B cell (primary cell): ENCODE measurements around the gene MINDY4B.

Experiments
- EZH2 ChIP-seq: IDR thresholded peaks from 2 replicates; pipeline ENCODE4 v1.6.1; 2012; ENCODE audit warnings: borderline replicate concordance, low read depth, mild to moderate bottlenecking, moderate library complexity, low read length; ENCODE audit not compliant: insufficient read depth, poor library complexity, severe bottlenecking
- TF ChIP-seq, protein P1 (sequence below): fragments of 200-600 bp; IDR thresholded peaks from one replicate; pipeline ENCODE4 v1.8.0; 2022; ENCODE audit warnings: antibody characterized with exemption, mild to moderate bottlenecking

DNA sequence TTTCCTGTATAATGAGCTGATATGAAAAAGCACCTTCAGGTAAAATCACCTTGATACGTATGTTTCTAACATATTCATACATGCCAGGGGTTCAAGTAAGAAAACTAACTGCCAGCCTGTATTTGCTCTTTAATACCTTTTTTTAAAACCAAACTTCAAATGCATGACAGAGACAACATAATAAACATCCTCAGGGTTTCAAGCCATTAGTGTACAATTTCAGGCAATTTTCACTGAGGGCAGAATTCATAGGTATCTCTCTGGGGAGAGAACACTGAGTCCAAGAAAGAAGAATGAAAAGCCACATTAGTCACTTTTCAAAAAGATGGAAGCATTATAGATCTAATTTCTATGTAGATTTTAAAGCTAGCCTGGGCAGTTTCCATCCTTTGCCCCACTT, 26.9 kb downstream of the MINDY4B start:
- TF ChIP-seq, protein P1, sequence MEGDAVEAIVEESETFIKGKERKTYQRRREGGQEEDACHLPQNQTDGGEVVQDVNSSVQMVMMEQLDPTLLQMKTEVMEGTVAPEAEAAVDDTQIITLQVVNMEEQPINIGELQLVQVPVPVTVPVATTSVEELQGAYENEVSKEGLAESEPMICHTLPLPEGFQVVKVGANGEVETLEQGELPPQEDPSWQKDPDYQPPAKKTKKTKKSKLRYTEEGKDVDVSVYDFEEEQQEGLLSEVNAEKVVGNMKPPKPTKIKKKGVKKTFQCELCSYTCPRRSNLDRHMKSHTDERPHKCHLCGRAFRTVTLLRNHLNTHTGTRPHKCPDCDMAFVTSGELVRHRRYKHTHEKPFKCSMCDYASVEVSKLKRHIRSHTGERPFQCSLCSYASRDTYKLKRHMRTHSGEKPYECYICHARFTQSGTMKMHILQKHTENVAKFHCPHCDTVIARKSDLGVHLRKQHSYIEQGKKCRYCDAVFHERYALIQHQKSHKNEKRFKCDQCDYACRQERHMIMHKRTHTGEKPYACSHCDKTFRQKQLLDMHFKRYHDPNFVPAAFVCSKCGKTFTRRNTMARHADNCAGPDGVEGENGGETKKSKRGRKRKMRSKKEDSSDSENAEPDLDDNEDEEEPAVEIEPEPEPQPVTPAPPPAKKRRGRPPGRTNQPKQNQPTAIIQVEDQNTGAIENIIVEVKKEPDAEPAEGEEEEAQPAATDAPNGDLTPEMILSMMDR = no peak
- no peak for TF ChIP-seq EZH2
